ENCODE measurements around the gene SLC35F5. TPM values are rescaled to one million over a fixed set of nuclear protein-coding genes. Genes with fewer than 3 reads are reported as not detected.

The SLC35F5 gene
- total and polyA plus RNA-seq, 2 of the 4 experiments (the other 2 are of a cell fraction) = 30.5 to 93.4 TPM

DNA sequence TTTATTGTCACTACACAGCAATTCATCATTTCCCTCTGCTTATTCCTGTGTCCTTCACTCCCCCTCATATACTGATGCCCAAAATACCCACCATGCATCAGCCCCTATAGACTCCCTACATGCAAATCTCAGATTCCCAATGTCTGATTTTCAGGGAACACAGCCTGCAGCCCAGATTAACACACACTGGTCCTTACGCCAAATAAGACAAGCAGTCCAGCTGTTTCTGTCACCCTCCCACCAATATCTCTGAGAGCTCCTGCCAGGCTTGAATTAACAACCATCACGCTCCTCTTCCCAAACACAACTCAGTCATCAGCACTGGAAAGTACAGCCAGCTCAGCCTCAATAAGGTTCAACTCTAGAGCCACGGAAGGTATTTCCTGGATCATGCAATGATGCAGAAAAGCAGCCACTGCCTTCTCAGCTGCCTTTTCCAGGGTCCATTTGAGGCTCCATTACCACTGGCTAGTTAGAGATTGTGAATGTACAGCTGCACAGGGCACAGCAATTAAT, 39.0 kb upstream of the SLC35F5 start:
- no peaks in the 10 kb centered on the region for H3K27me3 ChIP-seq (ENCODE audit: control insufficient read depth, insufficient read depth, low read length)
- POLR2A ChIA-PET (ENCODE audit: unreplicated experiment) = no interaction called here
- no peak overlapping the region for H3K56ac ChIP-seq (ENCODE audit: extremely low read depth, insufficient read depth, low read length)

More for the DNA sequence above, 39.0 kb upstream of the SLC35F5 start:
- ATAC-seq (ENCODE audit: low read depth) (no peak), DNase-seq (peak; percentile 23)
- Histone ChIP-seq H3K9me3 (ENCODE audit: control insufficient read depth, insufficient read depth, low read length) (no peaks in the 10 kb centered on the region), H2BK5ac (ENCODE audit: low read depth, low read length, poor library complexity, severe bottlenecking) (no peak overlapping the region), H4K5ac (ENCODE audit: low read depth, low read length) (no peak overlapping the region), H3K4ac (ENCODE audit: low read depth, low read length) (no peak overlapping the region), H2BK120ac (ENCODE audit: low read depth, low read length) (no peak overlapping the region), H4K20me1 (ENCODE audit: insufficient read depth, low read length) (no peaks in the 10 kb centered on the region), H4K91ac (ENCODE audit: insufficient read depth, low read depth, low read length) (no peak overlapping the region), H2AK9ac (replicated peaks; ENCODE audit: low read depth, low read length, poor library complexity) (no peak overlapping the region), H3K4me1 (ENCODE audit: control insufficient read depth, insufficient read depth, low read length) (peaks cover 5% of the 10 kb centered on the region), H4K8ac (ENCODE audit: low read depth in 2 of 2, low read length in 2 of 2) (no peak overlapping the region), H2AFZ (replicated peaks; ENCODE audit: low read length, poor library complexity) (peak overlapping the region; percentile 45), H2BK20ac (ENCODE audit: low read depth, low read length) (no peak overlapping the region), H3K4me2 (ENCODE audit: low read depth, low read length) (no peak overlapping the region), H3K79me1 (ENCODE audit: low read depth in 1 of 2, low read length in 2 of 2) (no peaks in the 10 kb centered on the region), H3K27ac (ENCODE audit: insufficient read depth, low read length) (no peak overlapping the region), H3K36me3 (ENCODE audit: control insufficient read depth, insufficient read depth, low read length) (no peaks in the 10 kb centered on the region), H3K23ac (ENCODE audit: low read depth, low read length) (no peak overlapping the region), H2BK15ac (ENCODE audit: low read depth, low read length) (no peak overlapping the region), H3K4me3 (ENCODE audit: insufficient read depth, low read depth, low read length) (no peak overlapping the region), H3K9ac (ENCODE audit: low read depth, low read length) (no peak overlapping the region), H3K18ac (ENCODE audit: low read depth, low read length) (no peak overlapping the region), H3K14ac (replicated peaks; ENCODE audit: low read depth, low read length) (peak overlapping the region; percentile 28; the same call in 1 of the 2 replicates), H2AK5ac (ENCODE audit: low read depth, low read length) (no peak overlapping the region; the same call in 1 of the 2 replicates), H3K9me1 (ENCODE audit: insufficient read depth, low read length) (peaks cover 18% of the 10 kb centered on the region; the same call in 1 of the 2 replicates)
- in situ Hi-C loops (cut with MboI; ENCODE audit: low sequenced_read_pairs) = no loop called here
- dilution Hi-C loops (cut with HindIII; ENCODE audit: low sequenced_read_pairs, unreplicated experiment) = no loop called here
- no TSS peak for BruUV-seq (replicated peaks)
- intact Hi-C loops (cut with micrococcal nuclease) = no loop called here
- 79% methylated on average over 2 of the region's 3 CpGs; no CpG with 5 or more reads in 1 of the 2 experiments for WGBS, 2 experiments (ENCODE audit: extremely low coverage in 2 of 2, insufficient read length in 1 of 2)
- no peak for TF ChIP-seq MAZ (IDR thresholded peaks at IDR 0.05; ENCODE audit: borderline replicate concordance, low read depth, low read length)
- CTCF ChIA-PET = interaction anchor here (0.6 kb wide), 1 partner anchor 76 kb away, joined by 7 read pairs; no protein-coding TSS in a partner anchor
